GM12875 (cell line): ENCODE measurements around the gene MAPK12.

ENCODE experiments used
- H3K4me3 ChIP-seq: one replicate; pipeline ENCODE4 v1.5.1; 2011; ENCODE audit warnings: low read depth, low read length, control low read depth
- CTCF ChIP-seq: IDR thresholded peaks from 2 replicates; pipeline ENCODE4 v1.5.1; 2011; ENCODE audit warnings: low read depth, mild to moderate bottlenecking, control low read depth, inconsistent platforms, low read length, moderate library complexity, borderline replicate concordance; ENCODE audit not compliant: insufficient read depth

MAPK12 gene

GRCh38 chr22:50264946-50265669, 3.6 kb upstream of the MAPK12 start:
- H3K4me3 ChIP-seq: no peak overlapping the region

GRCh38 chr22:50264104-50264745, 2.7 kb upstream of the MAPK12 start:
- no peak for TF ChIP-seq CTCF
- no peak overlapping the region for H3K4me3 ChIP-seq

More at GRCh38 chr22:50264946-50265669, 3.6 kb upstream of the MAPK12 start:
- no peak for TF ChIP-seq CTCF

- H3K4me3 ChIP-seq: no peak overlapping the region
- TF ChIP-seq CTCF: no peak
Observed at GRCh38 chr22:50262973-50263617, 1.6 kb upstream of the MAPK12 start.

GRCh38 chr22:50262460-50262911, 1.0 kb upstream of the MAPK12 start:
- no peak for TF ChIP-seq CTCF
- H3K4me3 ChIP-seq: no peak overlapping the region

- no peak for TF ChIP-seq CTCF
- H3K4me3 ChIP-seq: peak overlapping the region; percentile 77
Observed at GRCh38 chr22:50260801-50261614, 475 bp downstream of the MAPK12 start.

GRCh38 chr22:50260434-50260800, 1.1 kb downstream of the MAPK12 start:
- no peak for TF ChIP-seq CTCF
- H3K4me3 ChIP-seq: peak overlapping the region; percentile 77
